ENCODE data around the gene ERCC5. TPM values are rescaled to one million over a fixed set of nuclear protein-coding genes. Genes with fewer than 3 reads are reported as not detected.
A peak's percentile ranks its signal among the peaks of the same experiment; 100 is the strongest.

The ERCC5 gene
- total and polyA plus RNA-seq, 9 of the 15 experiments (the other 6 are each of a cell fraction or from before 2014, with no cell fraction given): 7.4 to 43.1 (median 33.9) TPM

DNA sequence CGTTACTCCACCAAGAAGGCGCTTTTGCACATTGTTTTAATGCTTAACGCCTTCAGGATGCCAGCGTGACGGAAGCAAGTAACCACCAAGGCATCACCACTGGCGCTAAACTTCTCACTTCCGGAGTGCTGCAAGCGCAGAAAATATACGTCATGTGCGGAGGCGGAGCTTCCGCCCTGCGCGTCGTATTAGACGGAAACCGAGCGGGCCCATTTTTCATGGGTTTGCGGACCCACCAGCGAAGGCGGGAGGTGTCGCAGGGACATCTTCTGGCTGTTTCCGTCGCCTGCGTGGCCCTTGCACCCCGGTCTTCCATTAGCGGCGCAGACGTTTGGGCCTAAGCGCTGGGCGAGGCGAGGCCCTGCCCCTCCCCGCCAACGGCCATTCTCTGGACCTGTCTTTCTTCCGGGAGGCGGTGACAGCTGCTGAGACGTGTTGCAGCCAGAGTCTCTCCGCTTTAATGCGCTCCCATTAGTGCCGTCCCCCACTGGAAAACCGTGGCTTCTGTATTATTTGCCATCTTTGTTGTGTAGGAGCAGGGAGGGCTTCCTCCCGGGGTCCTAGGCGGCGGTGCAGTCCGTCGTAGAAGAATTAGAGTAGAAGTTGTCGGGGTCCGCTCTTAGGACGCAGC, at the start of gene ERCC5 (continued):
- TF ChIP-seq ELF4 (CRISPR knock-in tag; IDR thresholded peaks at IDR 0.05): 0 out of 2 replicates have a peak, but pooled peaks have one; percentile 7
- no peak for TF ChIP-seq HNRNPUL1 (IDR thresholded peaks at IDR 0.05; ENCODE audit: low read length)
- peak; percentile 93 for TF ChIP-seq GABPA (tag; conservative IDR thresholded peaks at IDR 0.05; ENCODE audit: low read depth)
- no peak for TF ChIP-seq RAD51 (IDR thresholded peaks at IDR 0.05; ENCODE audit: borderline replicate concordance, low read depth)
- no peak for TF ChIP-seq ZNF239 (CRISPR knock-in tag; IDR thresholded peaks at IDR 0.05)
- TF ChIP-seq ZNF707 (CRISPR knock-in tag; conservative IDR thresholded peaks at IDR 0.05): no peak
- TF ChIP-seq, protein P1, sequence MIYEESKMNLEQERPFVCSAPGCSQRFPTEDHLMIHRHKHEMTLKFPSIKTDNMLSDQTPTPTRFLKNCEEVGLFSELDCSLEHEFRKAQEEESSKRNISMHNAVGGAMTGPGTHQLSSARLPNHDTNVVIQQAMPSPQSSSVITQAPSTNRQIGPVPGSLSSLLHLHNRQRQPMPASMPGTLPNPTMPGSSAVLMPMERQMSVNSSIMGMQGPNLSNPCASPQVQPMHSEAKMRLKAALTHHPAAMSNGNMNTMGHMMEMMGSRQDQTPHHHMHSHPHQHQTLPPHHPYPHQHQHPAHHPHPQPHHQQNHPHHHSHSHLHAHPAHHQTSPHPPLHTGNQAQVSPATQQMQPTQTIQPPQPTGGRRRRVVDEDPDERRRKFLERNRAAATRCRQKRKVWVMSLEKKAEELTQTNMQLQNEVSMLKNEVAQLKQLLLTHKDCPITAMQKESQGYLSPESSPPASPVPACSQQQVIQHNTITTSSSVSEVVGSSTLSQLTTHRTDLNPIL (CRISPR knock-in tag; IDR thresholded peaks at IDR 0.05): no peak
- no peak for TF ChIP-seq SAFB2 (IDR thresholded peaks at IDR 0.05; ENCODE audit: borderline replicate concordance, low read depth, low read length, severe bottlenecking)
- no peak for TF ChIP-seq KDM1A (IDR thresholded peaks at IDR 0.05)
- TF ChIP-seq YBX1 (IDR thresholded peaks at IDR 0.05): no peak
- TF ChIP-seq MAZ (CRISPR knock-in tag; conservative IDR thresholded peaks at IDR 0.05 in 1 of 2, IDR thresholded peaks at IDR 0.05 in 1 of 2): peak; percentile 88 to 93
- TF ChIP-seq KLF13 (tag; IDR thresholded peaks at IDR 0.05; ENCODE audit: borderline replicate concordance, low read depth): no peak
- peak; percentile 41 for TF ChIP-seq TAF9B (IDR thresholded peaks at IDR 0.05; ENCODE audit: partially characterized antibody)
- TF ChIP-seq, protein P2, sequence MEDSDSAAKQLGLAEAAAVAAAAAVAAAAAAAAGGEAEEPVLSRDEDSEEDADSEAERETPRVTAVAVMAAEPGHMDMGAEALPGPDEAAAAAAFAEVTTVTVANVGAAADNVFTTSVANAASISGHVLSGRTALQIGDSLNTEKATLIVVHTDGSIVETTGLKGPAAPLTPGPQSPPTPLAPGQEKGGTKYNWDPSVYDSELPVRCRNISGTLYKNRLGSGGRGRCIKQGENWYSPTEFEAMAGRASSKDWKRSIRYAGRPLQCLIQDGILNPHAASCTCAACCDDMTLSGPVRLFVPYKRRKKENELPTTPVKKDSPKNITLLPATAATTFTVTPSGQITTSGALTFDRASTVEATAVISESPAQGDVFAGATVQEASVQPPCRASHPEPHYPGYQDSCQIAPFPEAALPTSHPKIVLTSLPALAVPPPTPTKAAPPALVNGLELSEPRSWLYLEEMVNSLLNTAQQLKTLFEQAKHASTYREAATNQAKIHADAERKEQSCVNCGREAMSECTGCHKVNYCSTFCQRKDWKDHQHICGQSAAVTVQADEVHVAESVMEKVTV (CRISPR knock-in tag; IDR thresholded peaks at IDR 0.05): no peak
- TF ChIP-seq ZNF197 (CRISPR knock-in tag; IDR thresholded peaks at IDR 0.05; ENCODE audit: low read depth): no peak
- no peak for TF ChIP-seq ZNF551 (CRISPR knock-in tag; IDR thresholded peaks at IDR 0.05)
- no peak for TF ChIP-seq CBX2 (IDR thresholded peaks at IDR 0.05; ENCODE audit: insufficient read depth, low read length, poor library complexity, severe bottlenecking)
- peak; percentile 57; the same call in 1 of the 2 replicates for TF ChIP-seq TARDBP (IDR thresholded peaks at IDR 0.05)
- no peak for TF ChIP-seq ZNF232 (CRISPR knock-in tag; IDR thresholded peaks at IDR 0.05)
- TF ChIP-seq CTBP1 (IDR thresholded peaks at IDR 0.05; ENCODE audit: borderline replicate concordance): peak; percentile 65
- TF ChIP-seq HDAC6 (IDR thresholded peaks at IDR 0.05; ENCODE audit: low read depth, low read length): no peak
- TF ChIP-seq HDAC3 (IDR thresholded peaks at IDR 0.05; ENCODE audit: borderline replicate concordance, partially characterized antibody): no peak
- TF ChIP-seq, protein P3, sequence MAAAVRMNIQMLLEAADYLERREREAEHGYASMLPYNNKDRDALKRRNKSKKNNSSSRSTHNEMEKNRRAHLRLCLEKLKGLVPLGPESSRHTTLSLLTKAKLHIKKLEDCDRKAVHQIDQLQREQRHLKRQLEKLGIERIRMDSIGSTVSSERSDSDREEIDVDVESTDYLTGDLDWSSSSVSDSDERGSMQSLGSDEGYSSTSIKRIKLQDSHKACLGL (CRISPR knock-in tag; IDR thresholded peaks at IDR 0.05; ENCODE audit: borderline replicate concordance, poor library complexity, severe bottlenecking): no peak
- TF ChIP-seq, protein P4, sequence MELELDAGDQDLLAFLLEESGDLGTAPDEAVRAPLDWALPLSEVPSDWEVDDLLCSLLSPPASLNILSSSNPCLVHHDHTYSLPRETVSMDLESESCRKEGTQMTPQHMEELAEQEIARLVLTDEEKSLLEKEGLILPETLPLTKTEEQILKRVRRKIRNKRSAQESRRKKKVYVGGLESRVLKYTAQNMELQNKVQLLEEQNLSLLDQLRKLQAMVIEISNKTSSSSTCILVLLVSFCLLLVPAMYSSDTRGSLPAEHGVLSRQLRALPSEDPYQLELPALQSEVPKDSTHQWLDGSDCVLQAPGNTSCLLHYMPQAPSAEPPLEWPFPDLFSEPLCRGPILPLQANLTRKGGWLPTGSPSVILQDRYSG (tag; conservative IDR thresholded peaks at IDR 0.05; ENCODE audit: low read depth): no peak
- TF ChIP-seq PHF21A (IDR thresholded peaks at IDR 0.05; ENCODE audit: borderline replicate concordance, low read depth): no peak
- no peak for TF ChIP-seq XRCC3 (IDR thresholded peaks at IDR 0.05)

Measured in K562 (cell line).